MG63 (cell line): ENCODE measurements around the gene XRN2. TPM values are rescaled to one million over a fixed set of nuclear protein-coding genes. Genes with fewer than 3 reads are reported as not detected.

Source experiments
- DNase-seq: peaks from one replicate; pipeline ENCODE4 v3.0.0-alpha.2; 2020
- H3K27me3 ChIP-seq: fragments of 250-450 bp; sonication (Bioruptor Pico); 2 replicates; pipeline ENCODE4 v1.5.1; 2020; ENCODE audit warnings: mild to moderate bottlenecking, moderate library complexity
- H3K36me3 ChIP-seq: fragments of 250-450 bp; sonication (Bioruptor Pico); 2 replicates; pipeline ENCODE4 v1.5.1; 2020; ENCODE audit warnings: mild to moderate bottlenecking, moderate library complexity
- H3K4me3 ChIP-seq: fragments of 250-450 bp; sonication (Bioruptor Pico); 2 replicates; pipeline ENCODE4 v1.5.1; 2020; ENCODE audit warnings: mild to moderate bottlenecking, moderate library complexity
- H3K9me3 ChIP-seq: fragments of 250-450 bp; sonication (Bioruptor Pico); 2 replicates; pipeline ENCODE4 v1.5.1; 2020; ENCODE audit warnings: mild to moderate bottlenecking, moderate library complexity
- total RNA-seq: library from RNA; depleted of rRNA; stranded (reverse); fragments of >200 nt; shearing (Covaris generic); gene quantifications from 2 replicates; pipeline ENCODE4 v1.2.3, GENCODE V29; 2014; ENCODE audit warnings: low replicate concordance

XRN2 gene
- total RNA-seq, 1 experiment from 2014 or later = 79.9 TPM

DNA sequence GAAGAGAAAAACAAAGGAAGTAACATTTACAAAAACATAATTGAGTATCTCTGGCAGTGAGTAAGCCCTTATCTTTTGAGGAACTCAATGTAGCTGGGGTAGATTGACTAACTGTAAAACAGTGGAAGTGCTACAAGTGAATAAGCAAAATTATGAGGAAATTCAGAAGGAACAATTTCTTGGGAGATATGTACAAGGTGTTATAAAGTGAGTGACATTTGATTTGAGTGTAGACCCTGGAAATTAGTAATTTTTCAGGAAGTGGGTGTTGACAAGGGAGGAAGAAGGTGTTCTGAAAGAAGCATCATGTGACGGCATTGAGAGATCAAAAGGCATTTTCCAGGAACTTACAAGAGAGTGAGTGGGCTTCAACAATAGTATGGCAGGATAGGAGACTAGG, 22.2 kb downstream of the XRN2 start:
- Histone ChIP-seq H3K4me3 (no peak overlapping the region), H3K27me3 (no peaks in the 10 kb centered on the region), H3K36me3 (no peaks in the 10 kb centered on the region; the same call in none of the 2 replicates), H3K9me3 (no peaks in the 10 kb centered on the region)
- DNase-seq = no peak

DNA sequence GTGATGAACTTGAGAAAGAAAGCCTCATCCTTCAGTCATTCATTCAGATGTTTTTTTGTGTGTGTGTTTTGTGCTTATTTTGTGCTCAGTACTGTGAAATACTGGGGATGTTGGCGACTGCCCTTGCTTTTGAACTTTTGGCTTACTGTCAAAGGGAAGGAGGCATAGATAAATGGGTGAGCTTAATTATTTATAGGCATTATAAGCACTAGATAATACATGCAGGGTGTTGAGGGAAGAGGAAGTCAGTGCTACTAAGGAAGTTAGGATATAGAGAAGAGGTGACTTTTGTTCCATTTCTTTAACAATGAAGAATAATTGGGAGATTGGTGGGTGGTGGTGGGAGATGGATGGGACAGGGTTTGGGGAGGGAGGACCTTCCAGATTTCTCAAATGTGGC, 23.6 kb downstream of the XRN2 start:
- Histone ChIP-seq H3K4me3 (no peak overlapping the region), H3K9me3 (no peaks in the 10 kb centered on the region), H3K27me3 (no peaks in the 10 kb centered on the region), H3K36me3 (peaks cover 12% of the 10 kb centered on the region)
- DNase-seq = no peak

- Histone ChIP-seq H3K4me3 (no peak overlapping the region), H3K27me3 (no peaks in the 10 kb centered on the region), H3K9me3 (no peaks in the 10 kb centered on the region), H3K36me3 (peaks cover 52% of the 10 kb centered on the region)
- no peak for DNase-seq
Observed at GRCh38 chr20:21336455-21337151, 33.5 kb downstream of the XRN2 start.

DNA sequence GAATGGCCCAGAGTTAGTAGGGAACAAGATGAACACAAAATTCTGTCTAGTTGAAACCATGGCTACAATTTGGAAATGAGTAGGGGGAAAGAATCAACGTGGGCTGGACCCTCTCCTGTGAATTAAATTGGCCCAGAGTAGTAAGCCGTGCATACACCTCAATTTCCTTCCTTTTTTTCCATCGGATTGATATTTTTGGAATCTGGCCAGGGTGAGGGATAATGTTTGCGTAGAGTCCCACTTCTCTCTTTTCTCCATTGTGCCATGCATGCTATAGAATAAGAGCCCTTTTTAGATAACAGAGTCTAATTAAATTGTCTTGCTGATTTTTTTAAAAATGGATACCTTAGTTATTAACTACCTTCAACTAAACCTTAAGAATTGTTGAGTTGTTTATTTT, 35.2 kb downstream of the XRN2 start:
- Histone ChIP-seq H3K9me3 (no peaks in the 10 kb centered on the region), H3K4me3 (no peak overlapping the region), H3K36me3 (peaks cover 37% of the 10 kb centered on the region), H3K27me3 (no peaks in the 10 kb centered on the region)
- DNase-seq = no peak

DNA sequence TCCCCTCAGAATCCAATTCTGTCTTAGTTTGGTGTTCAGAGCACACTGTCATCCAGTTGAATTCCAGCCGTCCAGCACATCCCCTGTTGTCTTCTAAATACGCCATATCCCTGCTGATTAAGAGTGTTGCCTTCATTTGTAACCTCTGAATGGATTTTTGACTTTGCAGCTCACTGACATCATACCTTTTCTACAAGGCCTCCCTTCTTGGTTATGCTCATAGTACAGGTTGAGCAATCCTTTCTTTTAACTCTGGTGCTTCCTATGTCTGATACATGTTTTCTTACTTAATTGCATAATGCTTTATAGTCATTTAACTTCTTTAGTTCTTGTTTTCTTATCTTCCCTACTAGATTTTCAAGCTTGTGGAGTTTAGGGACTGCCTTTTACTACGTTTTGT, 36.4 kb downstream of the XRN2 start:
- Histone ChIP-seq H3K36me3 (peaks cover 36% of the 10 kb centered on the region), H3K4me3 (no peak overlapping the region), H3K9me3 (no peaks in the 10 kb centered on the region), H3K27me3 (no peaks in the 10 kb centered on the region)
- DNase-seq = no peak

GRCh38 chr20:21340991-21341697, 38.0 kb downstream of the XRN2 start:
- no peaks in the 10 kb centered on the region for H3K27me3 ChIP-seq
- no peak overlapping the region for H3K4me3 ChIP-seq
- DNase-seq = no peak
- peaks cover 40% of the 10 kb centered on the region for H3K36me3 ChIP-seq
- no peaks in the 10 kb centered on the region for H3K9me3 ChIP-seq

DNA sequence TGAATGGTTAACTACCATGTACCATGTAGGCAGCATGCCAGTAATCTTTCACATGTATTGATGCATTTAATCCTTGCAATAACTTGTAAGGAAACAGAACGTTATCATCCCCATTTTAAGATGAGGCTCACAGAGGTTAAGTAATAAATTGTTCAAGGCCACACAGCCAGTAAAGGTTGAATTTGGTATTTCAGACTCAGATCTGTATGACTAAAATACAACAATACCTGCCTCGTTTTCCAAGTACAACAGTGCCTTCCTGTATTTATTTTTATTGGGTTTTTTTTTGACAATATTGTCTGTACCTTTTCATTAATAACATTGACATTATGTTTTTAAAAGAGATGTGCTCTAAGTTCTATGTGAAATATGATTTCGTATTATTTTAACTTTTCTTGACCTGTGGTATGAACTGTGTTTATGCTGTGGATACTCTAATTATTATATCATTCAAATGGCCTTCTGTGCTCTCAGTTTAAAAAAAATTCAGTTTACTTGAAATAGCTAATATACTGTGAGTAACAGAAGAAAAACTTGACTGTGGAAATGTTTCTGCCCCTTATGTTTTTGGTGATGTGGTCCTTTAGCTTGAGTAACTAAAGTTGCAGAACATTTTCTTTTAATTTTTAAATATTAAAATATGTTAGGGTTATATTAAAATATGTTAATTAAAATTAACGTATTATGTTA, 39.7 kb downstream of the XRN2 start:
- Histone ChIP-seq H3K36me3 (peaks cover 36% of the 10 kb centered on the region), H3K4me3 (no peak overlapping the region), H3K9me3 (no peaks in the 10 kb centered on the region), H3K27me3 (no peaks in the 10 kb centered on the region)
- DNase-seq = no peak

GRCh38 chr20:21344206-21344900, 41.2 kb downstream of the XRN2 start:
- Histone ChIP-seq H3K9me3 (no peaks in the 10 kb centered on the region), H3K4me3 (no peak overlapping the region), H3K27me3 (no peaks in the 10 kb centered on the region), H3K36me3 (peaks cover 35% of the 10 kb centered on the region)
- no peak for DNase-seq

DNA sequence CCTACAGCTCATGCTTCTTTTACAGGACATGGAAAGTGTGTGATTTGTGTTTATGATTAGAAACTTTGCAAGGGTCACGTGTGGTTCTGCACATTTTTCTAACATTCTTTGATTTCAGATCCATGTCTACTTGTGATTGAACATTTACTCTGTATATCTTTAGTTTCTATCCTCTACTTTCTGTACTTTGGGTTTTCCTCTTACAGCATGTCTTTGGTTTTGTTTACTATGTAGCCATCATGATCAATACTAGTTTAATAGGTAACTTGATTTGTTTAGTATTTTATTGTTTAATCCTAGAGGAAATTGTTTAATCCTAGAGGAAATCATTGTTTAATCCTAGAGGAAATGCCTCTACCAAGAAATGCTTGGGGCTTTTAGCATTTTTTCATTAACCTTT, 41.8 kb downstream of the XRN2 start:
- H3K27me3 ChIP-seq = no peaks in the 10 kb centered on the region
- no peak for DNase-seq
- no peaks in the 10 kb centered on the region for H3K9me3 ChIP-seq
- peaks cover 34% of the 10 kb centered on the region for H3K36me3 ChIP-seq
- no peak overlapping the region for H3K4me3 ChIP-seq

DNA sequence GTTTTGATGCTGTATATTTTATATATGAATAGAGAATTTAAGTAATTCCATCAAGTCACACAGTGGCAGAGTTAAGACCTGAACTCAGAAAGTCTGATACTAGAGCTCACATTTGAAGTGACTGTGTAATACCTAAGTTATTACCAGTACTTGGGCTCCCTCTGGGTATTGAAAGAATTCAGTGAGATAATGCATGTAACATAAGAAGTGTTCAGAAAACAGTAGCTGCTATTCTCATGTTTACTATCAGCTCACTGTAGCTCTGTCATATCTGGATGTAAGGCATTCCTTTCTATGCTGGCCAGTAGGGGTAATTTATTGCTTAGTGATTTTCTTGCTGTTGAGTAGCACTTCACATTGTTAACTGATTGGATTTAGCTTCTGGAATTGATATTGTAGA, 49.6 kb downstream of the XRN2 start:
- no peak overlapping the region for H3K4me3 ChIP-seq
- H3K9me3 ChIP-seq = no peaks in the 10 kb centered on the region
- no peak for DNase-seq
- H3K36me3 ChIP-seq = peaks cover 21% of the 10 kb centered on the region
- no peaks in the 10 kb centered on the region for H3K27me3 ChIP-seq

DNA sequence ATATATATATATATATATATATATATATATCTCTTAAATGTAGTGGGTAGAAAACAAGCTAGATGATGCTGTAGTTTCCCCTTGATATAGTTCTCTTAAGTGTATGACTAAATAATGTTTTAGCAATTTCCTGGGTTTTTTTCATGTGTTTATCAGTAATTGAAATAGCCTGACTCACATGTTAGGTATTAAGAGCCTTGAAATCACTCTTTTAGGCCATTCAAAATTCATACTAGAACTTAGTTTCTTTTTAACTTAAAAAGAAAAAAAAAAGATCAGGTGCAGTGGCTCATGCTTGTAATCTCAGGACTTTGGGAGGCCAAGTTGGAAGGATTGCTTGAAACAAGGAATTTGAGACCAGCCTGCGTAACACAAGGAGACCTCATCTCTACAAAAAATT, 50.1 kb downstream of the XRN2 start:
- H3K27me3 ChIP-seq = no peaks in the 10 kb centered on the region

DNA sequence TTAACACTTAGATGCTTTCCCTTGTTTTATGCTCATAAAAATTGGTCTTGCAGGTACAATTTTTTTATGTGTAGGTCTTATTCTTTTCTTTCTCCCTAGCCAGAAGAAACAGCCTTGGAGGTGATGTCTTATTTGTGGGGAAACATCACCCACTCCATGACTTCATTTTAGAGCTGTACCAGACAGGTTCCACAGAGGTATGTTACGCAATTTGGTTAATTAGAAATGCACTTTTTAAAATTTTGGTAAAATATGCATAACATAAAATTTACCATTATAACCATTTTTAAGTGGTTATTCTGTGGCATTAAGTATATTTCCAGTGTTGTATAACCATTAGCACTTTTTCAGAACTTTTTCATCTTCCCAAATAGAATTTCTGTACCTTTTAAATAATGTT, 52.9 kb downstream of the XRN2 start:
- Histone ChIP-seq H3K9me3 (no peaks in the 10 kb centered on the region), H3K27me3 (no peaks in the 10 kb centered on the region), H3K36me3 (peaks cover 22% of the 10 kb centered on the region), H3K4me3 (no peak overlapping the region)
- no peak for DNase-seq

More for the DNA sequence above, 50.1 kb downstream of the XRN2 start:
- DNase-seq = no peak
- H3K4me3 ChIP-seq = no peak overlapping the region
- H3K9me3 ChIP-seq = no peaks in the 10 kb centered on the region
- peaks cover 21% of the 10 kb centered on the region for H3K36me3 ChIP-seq

- H3K27me3 ChIP-seq = no peaks in the 10 kb centered on the region
- no peak for DNase-seq
- H3K4me3 ChIP-seq = no peak overlapping the region
- peaks cover 24% of the 10 kb centered on the region for H3K36me3 ChIP-seq
- H3K9me3 ChIP-seq = no peaks in the 10 kb centered on the region
Observed at GRCh38 chr20:21356386-21356785, 53.3 kb downstream of the XRN2 start.

- no peaks in the 10 kb centered on the region for H3K9me3 ChIP-seq
- no peak for DNase-seq
- peaks cover 27% of the 10 kb centered on the region for H3K36me3 ChIP-seq
- no peak overlapping the region for H3K4me3 ChIP-seq
- no peaks in the 10 kb centered on the region for H3K27me3 ChIP-seq
Observed at GRCh38 chr20:21357844-21358243, 54.7 kb downstream of the XRN2 start.

DNA sequence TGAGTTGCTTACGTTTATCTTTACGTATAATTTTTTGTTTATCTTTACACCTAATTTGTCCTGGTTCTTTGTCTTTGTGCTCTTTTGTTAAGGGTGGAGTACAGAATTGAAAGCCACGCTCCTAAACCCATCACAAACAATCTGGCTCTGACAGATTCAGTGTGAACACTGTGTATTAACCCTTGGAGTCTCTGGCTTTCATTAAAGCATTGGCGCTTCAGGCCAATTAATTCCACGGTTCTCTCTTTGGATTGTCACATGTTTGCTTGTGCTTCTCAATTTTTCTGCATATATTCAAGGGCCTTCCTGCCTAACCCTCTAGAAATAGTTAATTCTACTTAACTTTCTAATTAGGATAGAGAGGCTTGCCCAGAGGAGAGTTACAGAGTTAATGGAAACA, 55.6 kb downstream of the XRN2 start:
- H3K27me3 ChIP-seq = no peaks in the 10 kb centered on the region
- peaks cover 28% of the 10 kb centered on the region for H3K36me3 ChIP-seq
- no peak overlapping the region for H3K4me3 ChIP-seq
- H3K9me3 ChIP-seq = no peaks in the 10 kb centered on the region
- DNase-seq = no peak

DNA sequence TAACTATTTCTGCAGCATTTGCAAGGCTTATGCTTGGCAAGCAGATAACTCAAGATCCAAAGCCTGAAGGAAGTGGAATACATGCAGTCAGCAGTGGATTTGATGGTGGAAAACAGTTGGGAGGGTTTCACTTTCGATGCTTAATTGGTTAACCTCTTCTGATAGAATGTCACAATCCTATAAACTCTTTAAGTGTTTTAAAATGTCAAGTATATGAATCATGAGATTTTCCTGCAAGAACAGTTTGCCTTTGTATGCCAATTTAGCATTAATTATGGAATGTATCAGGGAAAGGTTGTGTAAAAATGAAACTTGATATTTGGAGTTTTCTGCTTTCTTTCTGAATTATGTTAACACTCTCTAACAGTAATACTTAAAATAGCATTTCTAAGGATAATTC, 57.6 kb downstream of the XRN2 start:
- DNase-seq = no peak
- Histone ChIP-seq H3K36me3 (peaks cover 28% of the 10 kb centered on the region), H3K27me3 (no peaks in the 10 kb centered on the region), H3K4me3 (no peak overlapping the region), H3K9me3 (no peaks in the 10 kb centered on the region)

- H3K9me3 ChIP-seq = no peaks in the 10 kb centered on the region
- peaks cover 23% of the 10 kb centered on the region for H3K36me3 ChIP-seq
- no peak overlapping the region for H3K4me3 ChIP-seq
- DNase-seq = no peak
- no peaks in the 10 kb centered on the region for H3K27me3 ChIP-seq
Observed at GRCh38 chr20:21361266-21361665, 58.1 kb downstream of the XRN2 start.
